ENCODE results near the gene RHOF.

Gene RHOF, protein sequence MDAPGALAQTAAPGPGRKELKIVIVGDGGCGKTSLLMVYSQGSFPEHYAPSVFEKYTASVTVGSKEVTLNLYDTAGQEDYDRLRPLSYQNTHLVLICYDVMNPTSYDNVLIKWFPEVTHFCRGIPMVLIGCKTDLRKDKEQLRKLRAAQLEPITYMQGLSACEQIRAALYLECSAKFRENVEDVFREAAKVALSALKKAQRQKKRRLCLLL

GRCh38 chr12:121793440-121793837, at the start of gene RHOF:
TSS of gene RHOF (minus strand) at chr12:121793688. CDS start at chr12:121793633, 55 bp downstream.
- no peak for DNase-seq (ENCODE audit: low read depth)
- TF ChIP-seq CTCF (IDR thresholded peaks at IDR 0.05; ENCODE audit: control insufficient read depth, insufficient read depth, low read depth, low read length, missing control alignments), result no peak
- H3K4me3 ChIP-seq (ENCODE audit: control insufficient read depth, low read depth, low read length), result peak within 1 kb of the TSS; percentile 57

DNA sequence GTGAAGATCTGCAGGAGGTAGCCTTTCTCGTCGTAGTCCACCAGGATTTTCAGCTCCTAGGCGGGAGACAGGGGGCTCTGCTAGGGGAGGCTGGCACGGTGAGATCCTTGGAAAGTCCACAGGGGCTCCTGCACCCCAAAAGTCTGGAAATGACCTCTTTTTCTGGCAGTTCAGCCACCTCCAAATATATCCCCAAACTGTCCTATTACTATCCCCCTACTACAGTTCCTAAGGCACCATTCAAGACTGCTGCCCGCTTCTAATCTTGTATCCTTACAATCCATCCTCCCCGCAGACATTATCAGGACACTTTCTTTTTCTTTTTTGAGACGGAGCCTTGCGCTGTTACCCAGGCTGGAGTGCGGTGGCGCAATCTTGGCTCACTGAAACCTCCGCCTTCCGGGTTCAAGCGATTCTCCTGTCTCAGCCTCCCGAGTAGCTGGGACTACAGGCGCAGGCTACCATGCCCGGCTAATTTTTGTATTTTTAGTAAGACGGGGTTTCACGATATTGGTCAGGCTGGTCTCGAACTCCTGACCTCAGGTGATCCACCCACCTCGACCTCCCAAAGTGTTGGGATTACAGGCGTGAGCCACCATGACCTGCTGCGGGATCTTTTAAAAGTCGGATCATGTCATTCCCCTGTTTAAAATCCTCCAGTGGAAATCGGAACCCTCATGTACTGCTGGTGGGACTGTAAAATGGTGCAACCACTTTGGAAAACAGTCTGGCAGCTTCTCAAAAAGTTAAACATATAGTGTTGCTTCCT, 46.7 kb upstream of the RHOF start:
- no peak for TF ChIP-seq CTCF (IDR thresholded peaks at IDR 0.05; ENCODE audit: control insufficient read depth, insufficient read depth, low read depth, low read length, missing control alignments)
- H3K4me3 ChIP-seq (ENCODE audit: control insufficient read depth, low read depth, low read length), result peak overlapping the region; percentile 49
- DNase-seq (ENCODE audit: low read depth), result no peak

DNA sequence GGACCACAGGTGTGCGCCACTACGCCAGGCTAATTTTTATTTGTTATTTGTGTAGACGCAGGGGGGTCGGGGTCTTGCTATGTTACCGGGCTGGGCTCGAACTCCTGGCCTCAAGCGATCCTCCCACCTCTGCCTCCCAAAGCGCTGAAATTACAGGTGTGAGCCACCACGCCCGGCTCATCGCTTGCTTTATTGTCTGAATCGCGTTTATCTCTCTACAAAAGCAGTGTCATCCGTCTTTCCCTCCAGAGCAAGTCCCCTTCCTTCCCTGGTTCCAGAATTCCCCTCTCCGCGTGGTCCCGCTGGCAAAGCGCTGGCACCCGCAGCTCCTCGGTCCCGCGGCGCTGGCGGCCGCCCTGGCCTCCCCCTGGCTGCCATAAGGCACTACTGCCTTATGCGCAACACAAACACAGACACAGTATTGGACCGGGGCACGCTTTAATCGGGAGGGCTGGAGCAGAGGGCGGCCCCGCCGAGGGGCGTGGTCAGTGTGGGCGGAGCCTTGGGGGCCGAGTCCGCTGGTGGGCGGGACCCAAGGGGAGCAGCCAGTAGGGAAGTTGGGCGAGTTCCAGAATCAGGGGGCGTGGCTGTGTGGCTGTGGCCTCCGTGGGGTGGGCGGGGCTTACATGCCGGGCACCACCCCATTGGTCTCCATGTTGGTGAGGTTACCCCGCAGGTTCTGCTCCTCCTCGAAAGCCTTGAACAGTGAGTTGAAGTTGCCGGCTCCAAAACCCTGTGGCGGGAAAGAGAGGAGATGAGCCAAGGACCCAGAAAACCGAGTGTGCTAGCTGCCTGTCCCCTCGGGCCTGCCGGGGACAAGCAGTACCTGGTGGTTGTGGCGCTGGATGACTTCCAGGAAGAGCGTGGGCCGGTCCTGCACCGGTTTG, 45.9 kb upstream of the RHOF start:
- H3K4me3 ChIP-seq (ENCODE audit: control insufficient read depth, low read depth, low read length), result peak overlapping the region; percentile 49
- TF ChIP-seq CTCF (IDR thresholded peaks at IDR 0.05; ENCODE audit: control insufficient read depth, insufficient read depth, low read depth, low read length, missing control alignments), result peak; percentile 52
- DNase-seq (ENCODE audit: low read depth), result peak; percentile 78

GRCh38 chr12:121838126-121838525, 44.6 kb upstream of the RHOF start:
- no peak overlapping the region for H3K4me3 ChIP-seq (ENCODE audit: control insufficient read depth, low read depth, low read length)
- no peak for TF ChIP-seq CTCF (IDR thresholded peaks at IDR 0.05; ENCODE audit: control insufficient read depth, insufficient read depth, low read depth, low read length, missing control alignments)
- DNase-seq (ENCODE audit: low read depth), result no peak

- no peak overlapping the region for H3K4me3 ChIP-seq (ENCODE audit: control insufficient read depth, low read depth, low read length)
- DNase-seq (ENCODE audit: low read depth), result no peak
- TF ChIP-seq CTCF (IDR thresholded peaks at IDR 0.05; ENCODE audit: control insufficient read depth, insufficient read depth, low read depth, low read length, missing control alignments), result no peak
Measured at GRCh38 chr12:121837680-121838079, 44.2 kb upstream of the RHOF start.

DNA sequence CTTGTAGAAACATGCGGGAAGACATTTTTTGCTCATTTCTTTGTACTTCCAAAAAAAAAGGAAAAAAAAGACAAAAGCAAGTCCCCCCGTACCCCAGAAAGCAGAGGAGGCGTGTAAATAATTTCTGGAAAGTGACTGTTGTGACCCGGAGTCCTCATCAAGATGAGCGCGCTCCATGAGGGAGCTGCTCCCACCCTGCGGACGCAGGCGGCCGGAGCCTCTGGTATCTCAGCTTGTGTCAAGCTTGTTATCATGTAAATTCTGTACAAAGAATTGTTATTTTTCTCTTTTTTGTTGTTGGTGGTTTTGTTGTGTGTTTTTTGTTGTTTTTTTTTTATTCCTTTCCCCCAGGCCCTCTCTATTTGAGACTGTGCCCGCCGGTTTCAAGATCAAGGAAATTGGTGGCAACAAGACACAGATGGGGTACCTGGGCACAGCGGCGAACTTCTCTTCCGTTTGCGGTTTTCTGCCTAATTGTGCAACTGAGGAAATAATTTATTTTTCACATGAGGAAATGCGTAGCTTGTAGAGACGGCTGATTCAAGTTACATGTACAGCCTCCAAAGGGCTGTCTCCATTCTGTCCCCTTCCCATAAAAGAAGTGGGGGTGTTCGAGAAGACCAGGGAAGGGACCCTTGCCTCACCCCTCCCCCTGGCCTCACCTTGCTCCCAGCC, 38.2 kb upstream of the RHOF start:
- no peak for TF ChIP-seq CTCF (IDR thresholded peaks at IDR 0.05; ENCODE audit: control insufficient read depth, insufficient read depth, low read depth, low read length, missing control alignments)
- H3K4me3 ChIP-seq (ENCODE audit: control insufficient read depth, low read depth, low read length), result no peak overlapping the region
- DNase-seq (ENCODE audit: low read depth), result no peak

All from AG09309 (cell line).